Endodermal cell (in vitro differentiated cells): ENCODE measurements around the gene XBP1. TPM values are rescaled to one million over a fixed set of nuclear protein-coding genes. Genes with fewer than 3 reads are reported as not detected.

Source experiments
- DNase-seq: peaks from one replicate; pipeline ENCODE4 v3.0.0-alpha.2; 2017
- H3K27ac ChIP-seq: 2 replicates; pipeline ENCODE4 v1.5.1; 2013; ENCODE audit warnings: mild to moderate bottlenecking, low read depth, low read length, moderate library complexity
- H3K27me3 ChIP-seq: 2 replicates; pipeline ENCODE4 v1.6.1; 2013; ENCODE audit warnings: mild to moderate bottlenecking, low read length, moderate library complexity; ENCODE audit not compliant: insufficient read depth, control insufficient read depth, poor library complexity, severe bottlenecking
- H3K36me3 ChIP-seq: 2 replicates; pipeline ENCODE4 v1.7.0; 2013; ENCODE audit warnings: mild to moderate bottlenecking, low read length, moderate library complexity; ENCODE audit not compliant: control insufficient read depth, insufficient read depth
- H3K4me1 ChIP-seq: one replicate; pipeline ENCODE4 v1.7.0; 2013; ENCODE audit warnings: low read length; ENCODE audit not compliant: control insufficient read depth, insufficient read depth
- H3K4me3 ChIP-seq: 2 replicates; pipeline ENCODE4 v1.5.1; 2013; ENCODE audit warnings: mild to moderate bottlenecking, low read length, moderate library complexity
- H3K9ac ChIP-seq: 2 replicates; pipeline ENCODE4 v1.6.1; 2013; ENCODE audit warnings: mild to moderate bottlenecking, low read length, moderate library complexity; ENCODE audit not compliant: poor library complexity, severe bottlenecking; ENCODE audit errors: extremely low read depth
- H3K9me3 ChIP-seq: 2 replicates; pipeline ENCODE4 v1.6.1; 2013; ENCODE audit warnings: mild to moderate bottlenecking, low read length, moderate library complexity; ENCODE audit not compliant: control insufficient read depth
- H3K27ac Mint-ChIP-seq: 2 replicates; pipeline ENCODE4 v1.8.0; 2020; ENCODE audit warnings: mixed read lengths
- H3K27me3 Mint-ChIP-seq: 2 replicates; pipeline ENCODE4 v1.8.0; 2021; ENCODE audit warnings: mild to moderate bottlenecking, mixed read lengths; ENCODE audit not compliant: insufficient read depth
- H3K36me3 Mint-ChIP-seq: 2 replicates; pipeline ENCODE4 v1.8.0; 2020; ENCODE audit warnings: low read depth, mixed read lengths
- H3K4me1 Mint-ChIP-seq: 2 replicates; pipeline ENCODE4 v1.8.0; 2020; ENCODE audit warnings: mixed read lengths
- H3K4me3 Mint-ChIP-seq: 2 replicates; pipeline ENCODE4 v1.8.0; 2020; ENCODE audit warnings: mild to moderate bottlenecking, moderate library complexity, mixed read lengths
- H3K9me3 Mint-ChIP-seq: 2 replicates; pipeline ENCODE4 v1.8.0; 2020; ENCODE audit warnings: mild to moderate bottlenecking, mixed read lengths
- WGBS, 2 experiments: methylation state at CpG; one replicate each; pipeline versions ENCODE4 v1.1.5 to v1.1.7; 2013; ENCODE audit warnings: missing lambda C conversion rate in 2 of 2, mixed read lengths in 1 of 2; ENCODE audit not compliant: insufficient coverage in 1 of 2, insufficient read length in 1 of 2; 5-methylcytosine and 5-hydroxymethylcytosine counted together
- total RNA-seq, 2 donors: library from RNA; stranded (reverse); fragmentation: NEBNext Ultra II Directional in 1 of 2; extraction: Animal tissue kit (Norgen Biotek cat#: 25700) in 1 of 2; gene quantifications; 2 replicates in 1 of 2; 3 replicates in 1 of 2; pipeline ENCODE4 v1.2.1, GENCODE V29; 2021
- TF ChIP-seq, protein P1 (sequence below): fragments of 200-600 bp; sonication (generic); conservative IDR thresholded peaks from 2 replicates; pipeline ENCODE4 v1.5.0; 2021; ENCODE audit warnings: antibody characterized with exemption, mild to moderate bottlenecking

Gene XBP1
- total RNA-seq, 2 donors from 2014 or later, result 103 to 111 TPM

DNA sequence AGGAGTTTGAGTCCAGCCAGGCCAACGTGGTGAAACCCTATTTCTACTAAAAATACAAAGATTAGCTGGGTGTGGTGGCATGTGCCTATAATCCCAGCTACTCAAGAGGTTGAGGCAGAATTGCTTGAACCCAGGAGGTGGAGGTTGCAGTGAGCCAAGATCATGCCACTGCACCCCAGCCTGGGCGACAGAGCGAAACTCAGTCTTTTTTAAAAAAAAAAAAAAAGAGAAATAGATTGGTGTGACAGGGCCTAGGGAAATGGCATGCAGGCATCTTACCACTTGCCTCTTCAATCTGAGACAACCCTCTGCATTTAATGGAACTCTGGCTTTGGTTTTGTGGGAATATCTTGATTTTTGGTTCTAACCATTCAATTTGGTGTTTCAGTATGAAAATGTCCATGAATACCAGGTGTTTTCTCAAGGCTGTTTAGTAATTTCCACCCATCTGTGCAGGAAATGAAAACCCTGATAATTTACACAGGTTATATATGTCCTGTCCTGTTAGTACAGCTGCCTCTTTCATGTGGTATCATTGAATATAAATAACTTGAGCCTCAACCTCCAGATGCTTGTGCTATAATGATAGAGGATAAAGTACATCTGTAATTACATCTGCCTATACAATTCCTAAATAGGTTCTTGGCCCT is 8.4 kb downstream of the XBP1 start:
- H3K27me3 ChIP-seq, result no peaks in the 10 kb centered on the region
- no peaks in the 10 kb centered on the region for H3K4me1 ChIP-seq
- H3K9ac ChIP-seq, result no peak overlapping the region
- TF ChIP-seq, protein P1, sequence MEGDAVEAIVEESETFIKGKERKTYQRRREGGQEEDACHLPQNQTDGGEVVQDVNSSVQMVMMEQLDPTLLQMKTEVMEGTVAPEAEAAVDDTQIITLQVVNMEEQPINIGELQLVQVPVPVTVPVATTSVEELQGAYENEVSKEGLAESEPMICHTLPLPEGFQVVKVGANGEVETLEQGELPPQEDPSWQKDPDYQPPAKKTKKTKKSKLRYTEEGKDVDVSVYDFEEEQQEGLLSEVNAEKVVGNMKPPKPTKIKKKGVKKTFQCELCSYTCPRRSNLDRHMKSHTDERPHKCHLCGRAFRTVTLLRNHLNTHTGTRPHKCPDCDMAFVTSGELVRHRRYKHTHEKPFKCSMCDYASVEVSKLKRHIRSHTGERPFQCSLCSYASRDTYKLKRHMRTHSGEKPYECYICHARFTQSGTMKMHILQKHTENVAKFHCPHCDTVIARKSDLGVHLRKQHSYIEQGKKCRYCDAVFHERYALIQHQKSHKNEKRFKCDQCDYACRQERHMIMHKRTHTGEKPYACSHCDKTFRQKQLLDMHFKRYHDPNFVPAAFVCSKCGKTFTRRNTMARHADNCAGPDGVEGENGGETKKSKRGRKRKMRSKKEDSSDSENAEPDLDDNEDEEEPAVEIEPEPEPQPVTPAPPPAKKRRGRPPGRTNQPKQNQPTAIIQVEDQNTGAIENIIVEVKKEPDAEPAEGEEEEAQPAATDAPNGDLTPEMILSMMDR, result no peak
- H3K27ac ChIP-seq, result no peak overlapping the region
- no peaks in the 10 kb centered on the region for H3K27me3 Mint-ChIP-seq
- no peak overlapping the region for H3K4me3 Mint-ChIP-seq
- H3K9me3 Mint-ChIP-seq, result no peaks in the 10 kb centered on the region
- no peak for DNase-seq
- H3K36me3 Mint-ChIP-seq, result peaks cover 60% of the 10 kb centered on the region
- H3K9me3 ChIP-seq, result no peaks in the 10 kb centered on the region
- WGBS, 2 experiments, result 90% methylated on average over 3 of the region's 3 CpGs; no CpG with 5 or more reads in 1 of the 2 experiments
- H3K4me3 ChIP-seq, result no peak overlapping the region
- peaks cover 64% of the 10 kb centered on the region for H3K36me3 ChIP-seq
- peaks cover 7% of the 10 kb centered on the region for H3K4me1 Mint-ChIP-seq
- peak overlapping the region; percentile 87 for H3K27ac Mint-ChIP-seq

DNA sequence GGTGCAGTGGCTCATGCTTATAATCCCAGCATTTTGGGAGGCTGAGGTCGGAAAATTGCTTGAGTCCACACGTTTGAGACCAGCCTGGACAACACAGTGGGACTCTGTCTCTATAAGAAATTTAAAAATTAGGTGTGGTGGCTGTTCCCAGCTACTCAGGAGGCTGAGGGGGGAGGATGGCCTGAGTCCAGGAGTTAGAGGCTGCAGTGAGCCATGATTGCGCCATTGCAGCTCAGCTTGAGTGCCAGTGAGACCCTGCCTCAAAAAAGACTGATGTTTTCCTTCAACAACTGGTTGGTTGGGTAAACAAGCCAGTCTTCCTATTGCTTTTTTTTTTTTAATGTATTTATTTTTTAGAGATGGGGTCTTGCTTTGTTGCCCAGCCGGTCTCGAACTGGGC is 9.2 kb downstream of the XBP1 start:
- H3K4me1 Mint-ChIP-seq, result peaks cover 7% of the 10 kb centered on the region
- no peaks in the 10 kb centered on the region for H3K27me3 ChIP-seq
- no peak for DNase-seq
- H3K27ac Mint-ChIP-seq, result no peak overlapping the region
- TF ChIP-seq, protein P1, result no peak
- H3K36me3 Mint-ChIP-seq, result peaks cover 58% of the 10 kb centered on the region
- no peak overlapping the region for H3K4me3 Mint-ChIP-seq
- no peaks in the 10 kb centered on the region for H3K27me3 Mint-ChIP-seq
- no peaks in the 10 kb centered on the region for H3K4me1 ChIP-seq
- no peak overlapping the region for H3K9ac ChIP-seq
- H3K4me3 ChIP-seq, result no peak overlapping the region
- no peaks in the 10 kb centered on the region for H3K9me3 ChIP-seq
- no peaks in the 10 kb centered on the region for H3K9me3 Mint-ChIP-seq
- H3K36me3 ChIP-seq, result peaks cover 64% of the 10 kb centered on the region
- H3K27ac ChIP-seq, result no peak overlapping the region
- WGBS, 2 experiments, result 96 to 100% methylated on average over 3 to 5 of the region's 5 CpGs

DNA sequence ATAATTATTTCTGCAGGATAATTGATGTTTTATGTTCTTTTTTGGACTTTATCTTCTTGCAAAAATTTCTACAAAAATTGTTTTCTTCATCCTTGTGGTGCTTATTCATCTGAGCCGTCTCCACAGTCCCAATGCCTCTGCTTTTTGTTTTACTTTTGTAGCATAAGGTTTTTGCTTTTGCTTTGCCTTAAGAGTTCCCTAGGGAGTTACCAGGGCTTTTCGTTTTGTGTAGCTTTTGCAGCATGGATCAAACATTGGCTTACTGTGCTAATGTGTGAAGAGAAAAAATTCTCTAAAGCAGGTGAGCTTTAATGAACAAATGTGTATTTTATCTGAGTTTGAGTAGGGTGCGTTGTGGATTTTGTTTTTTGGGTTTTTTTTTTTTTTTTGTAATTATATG is 11.8 kb downstream of the XBP1 start:
- no peak for DNase-seq
- no peaks in the 10 kb centered on the region for H3K9me3 Mint-ChIP-seq
- peaks cover 6% of the 10 kb centered on the region for H3K4me1 Mint-ChIP-seq
- H3K4me1 ChIP-seq, result peaks cover 5% of the 10 kb centered on the region
- no peak overlapping the region for H3K4me3 Mint-ChIP-seq
- peaks cover 63% of the 10 kb centered on the region for H3K36me3 ChIP-seq
- no peak overlapping the region for H3K9ac ChIP-seq
- H3K4me3 ChIP-seq, result no peak overlapping the region
- H3K27me3 Mint-ChIP-seq, result no peaks in the 10 kb centered on the region
- H3K27me3 ChIP-seq, result no peaks in the 10 kb centered on the region
- TF ChIP-seq, protein P1, result no peak
- H3K9me3 ChIP-seq, result no peaks in the 10 kb centered on the region
- H3K27ac Mint-ChIP-seq, result no peak overlapping the region
- H3K27ac ChIP-seq, result no peak overlapping the region
- peaks cover 57% of the 10 kb centered on the region for H3K36me3 Mint-ChIP-seq
- WGBS, 2 experiments, result 95 to 100% methylated on average over 1 to 2 of the region's 3 CpGs
